Testis (tissue), 3 donors: ENCODE data around the gene RGS9. TPM values are rescaled to one million over a fixed set of nuclear protein-coding genes. Genes with fewer than 3 reads are reported as not detected.

ENCODE experiments used
- DNase-seq: peaks from one replicate; pipeline ENCODE4 v3.0.0-alpha.2; 2019
- H3K27ac ChIP-seq, 2 donors: fragments of 200-600 bp; sonication (generic); one replicate each; pipeline ENCODE4 v1.5.1; 2019
- H3K27me3 ChIP-seq: fragments of 200-600 bp; sonication (generic); one replicate; pipeline ENCODE4 v1.5.1; 2019
- H3K36me3 ChIP-seq: fragments of 200-600 bp; sonication (generic); one replicate; pipeline ENCODE4 v1.5.1; 2017; ENCODE audit warnings: low read depth; ENCODE audit errors: missing control alignments
- H3K4me1 ChIP-seq: fragments of 200-600 bp; sonication (generic); one replicate; pipeline ENCODE4 v1.5.1; 2019
- H3K4me3 ChIP-seq, 2 donors: fragments of 200-600 bp; sonication (generic); one replicate each; pipeline ENCODE4 v1.5.1; 2017 to 2019
- H3K9me3 ChIP-seq: fragments of 200-600 bp; sonication (generic); one replicate; pipeline ENCODE4 v1.5.1; 2017
- CTCF ChIP-seq, 3 experiments: fragments of 450-650 bp in 2 of 3; fragments of 200-600 bp in 1 of 3; sonication (generic) in 1 of 3; IDR thresholded peaks; one replicate each; pipeline ENCODE4 v1.5.1; 2016 to 2019; ENCODE audit warnings: antibody characterized with exemption in 3 of 3, mild to moderate bottlenecking in 2 of 3, moderate library complexity in 1 of 3
- POLR2A ChIP-seq: fragments of 450-650 bp; IDR thresholded peaks from one replicate; pipeline ENCODE4 v1.6.1; 2017; ENCODE audit warnings: antibody characterized with exemption, mild to moderate bottlenecking, moderate library complexity
- WGBS, 2 donors: methylation state at CpG; one replicate each; pipeline ENCODE4 v1.1.5; 2018; 5-methylcytosine and 5-hydroxymethylcytosine counted together
- intact Hi-C: fragments of 100-400 bp; cut with DNase I; formaldehyde crosslinking; loops from one replicate; pipeline ENCODE4 v1.15.1; 2023; ENCODE audit warnings: low total_unique reads
- polyA plus RNA-seq: library from polyadenylated mRNA; stranded (reverse); fragments of 350-450 nt; fragmentation: Illumina TruSeq; extraction: RNeasy Lipid Tissue Mini Kit (QIAGEN cat#74804); gene quantifications from one replicate; pipeline ENCODE4 v1.2.3, GENCODE V29; 2014; ENCODE audit warnings: low read depth, low replicate concordance; ENCODE audit not compliant: insufficient read depth
- total RNA-seq, 2 donors: library from RNA; depleted of rRNA; stranded (reverse); fragments of >200 nt; gene quantifications; one replicate each; pipeline ENCODE4 v1.2.3, GENCODE V29; 2016

The RGS9 gene
- total and polyA plus RNA-seq, 3 donors from 2014 or later, result 4.6 to 7.9 (median 5.7) TPM

GRCh38 chr17:65158622-65159021, 21.5 kb downstream of the RGS9 start:
- H3K27me3 ChIP-seq, result no peaks in the 10 kb centered on the region
- no peak for DNase-seq
- H3K4me3 ChIP-seq, result no peak overlapping the region
- no peaks in the 10 kb centered on the region for H3K4me1 ChIP-seq
- TF ChIP-seq POLR2A (no peak), CTCF (IDR thresholded peaks at IDR 0.05) (no peak)
- WGBS, 2 donors, result 96 to 100% methylated on average over 2 of the region's 2 CpGs
- H3K36me3 ChIP-seq, result no peaks in the 10 kb centered on the region
- H3K27ac ChIP-seq, result no peak overlapping the region
- intact Hi-C loops, result no loop called here
- H3K9me3 ChIP-seq, result no peaks in the 10 kb centered on the region

- no peak for DNase-seq
- TF ChIP-seq CTCF (IDR thresholded peaks at IDR 0.05) (no peak), POLR2A (no peak)
- 92 to 94% methylated on average over 6 of the region's 6 CpGs for WGBS, 2 donors
- no peaks in the 10 kb centered on the region for H3K4me1 ChIP-seq
- H3K36me3 ChIP-seq, result no peaks in the 10 kb centered on the region
- H3K27me3 ChIP-seq, result no peaks in the 10 kb centered on the region
- intact Hi-C loops, result no loop called here
- no peak overlapping the region for H3K4me3 ChIP-seq
- H3K27ac ChIP-seq, result no peak overlapping the region
- no peaks in the 10 kb centered on the region for H3K9me3 ChIP-seq
Observed at GRCh38 chr17:65160516-65160915, 23.3 kb downstream of the RGS9 start.

- H3K27me3 ChIP-seq, result no peaks in the 10 kb centered on the region
- no peak overlapping the region for H3K4me3 ChIP-seq
- no peaks in the 10 kb centered on the region for H3K36me3 ChIP-seq
- intact Hi-C loops, result no loop called here
- TF ChIP-seq POLR2A, result no peak
- TF ChIP-seq CTCF (IDR thresholded peaks at IDR 0.05), result no peak
- no peak for DNase-seq
- H3K27ac ChIP-seq, result no peak overlapping the region
- WGBS, 2 donors, result 75 to 80% methylated on average over 5 of the region's 5 CpGs
- no peaks in the 10 kb centered on the region for H3K9me3 ChIP-seq
- H3K4me1 ChIP-seq, result no peaks in the 10 kb centered on the region
Observed at GRCh38 chr17:65163990-65164495, 26.9 kb downstream of the RGS9 start.

DNA sequence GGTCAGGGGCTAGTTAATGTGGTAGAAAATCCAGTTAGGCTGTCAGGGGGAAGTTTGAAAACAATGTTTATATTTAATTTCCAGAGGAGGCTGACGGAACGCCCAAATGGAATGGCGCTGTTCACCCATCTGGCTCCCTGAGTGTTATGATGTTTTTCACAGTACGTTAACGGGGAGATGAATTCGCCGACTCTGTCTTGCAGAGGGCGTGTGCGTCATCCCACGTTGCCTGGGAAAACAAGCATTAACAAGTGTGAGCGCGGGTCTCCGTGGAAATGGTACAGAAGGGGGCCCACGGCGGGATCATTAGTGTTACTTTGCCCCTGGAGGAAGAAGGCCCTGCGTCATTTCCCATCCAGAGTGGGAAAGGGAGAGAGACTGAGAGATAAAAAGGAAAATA, 29.6 kb downstream of the RGS9 start:
- H3K9me3 ChIP-seq, result no peaks in the 10 kb centered on the region
- no peaks in the 10 kb centered on the region for H3K36me3 ChIP-seq
- no peak overlapping the region for H3K27ac ChIP-seq
- no peaks in the 10 kb centered on the region for H3K4me1 ChIP-seq
- no peak for TF ChIP-seq POLR2A
- TF ChIP-seq CTCF (IDR thresholded peaks at IDR 0.05), result no peak
- H3K4me3 ChIP-seq, result no peak overlapping the region
- H3K27me3 ChIP-seq, result no peaks in the 10 kb centered on the region
- no peak for DNase-seq
- intact Hi-C loops, result no loop called here
- 91 to 94% methylated on average over 16 of the region's 16 CpGs for WGBS, 2 donors

DNA sequence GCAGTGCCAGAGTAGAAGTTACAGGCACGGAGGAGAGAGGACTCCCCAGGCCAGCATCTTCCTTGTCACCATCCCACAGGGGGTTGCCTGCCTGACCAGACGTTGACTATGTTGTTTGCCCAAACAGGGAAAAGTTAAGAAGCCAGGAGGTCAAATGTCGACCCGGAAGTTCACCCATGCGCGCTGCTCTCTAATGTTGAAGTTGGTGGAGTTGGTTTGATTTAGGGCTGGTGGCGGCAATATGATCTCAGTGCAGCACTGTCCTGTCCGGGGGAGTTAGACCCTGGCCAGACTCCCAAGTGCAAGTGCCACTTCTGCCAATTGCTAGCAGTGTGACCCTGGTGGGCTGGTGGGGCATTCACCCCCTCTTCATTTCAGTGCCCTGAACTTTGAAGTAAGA, 30.4 kb downstream of the RGS9 start:
- no peaks in the 10 kb centered on the region for H3K36me3 ChIP-seq
- H3K27me3 ChIP-seq, result no peaks in the 10 kb centered on the region
- H3K27ac ChIP-seq, result no peak overlapping the region
- no peaks in the 10 kb centered on the region for H3K9me3 ChIP-seq
- TF ChIP-seq CTCF (IDR thresholded peaks at IDR 0.05), result no peak
- TF ChIP-seq POLR2A, result no peak
- H3K4me3 ChIP-seq, result no peak overlapping the region
- H3K4me1 ChIP-seq, result no peaks in the 10 kb centered on the region
- intact Hi-C loops, result no loop called here
- DNase-seq, result no peak
- WGBS, 2 donors, result 84 to 92% methylated on average over 8 of the region's 8 CpGs
